HepG2 (cell line): Measurements from ENCODE around the gene NAA38. TPM values are rescaled to one million over a fixed set of nuclear protein-coding genes. Genes with fewer than 3 reads are reported as not detected.

Source experiments
- DPF2 ChIP-seq: sonication (generic); formaldehyde crosslinking; IDR thresholded peaks from 2 replicates; pipeline ENCODE4 v1.4.0; 2020; ENCODE audit warnings: mild to moderate bottlenecking, low read depth, missing genetic modification reagents, borderline replicate concordance
- HNF4A ChIP-seq: sonication (generic); formaldehyde crosslinking; IDR thresholded peaks from 2 replicates; pipeline ENCODE4 v1.4.0; 2020; ENCODE audit warnings: missing genetic modification reagents
- HNRNPLL ChIP-seq: fragments of 200-400 bp; formaldehyde crosslinking; IDR thresholded peaks from 2 replicates; pipeline ENCODE4 v1.6.1; 2017; ENCODE audit warnings: mild to moderate bottlenecking, low read depth, low read length; ENCODE audit not compliant: poor library complexity, severe bottlenecking
- JUND ChIP-seq: sonication (generic); formaldehyde crosslinking; IDR thresholded peaks from 2 replicates; pipeline ENCODE4 v1.8.0; 2022; ENCODE audit warnings: mild to moderate bottlenecking, missing genetic modification reagents
- KLF16 ChIP-seq, 2 experiments: sonication (generic) in 1 of 2; formaldehyde crosslinking in 1 of 2; IDR thresholded peaks; 2 replicates each; pipeline versions ENCODE4 v1.6.1 to v1.8.0; 2016 to 2023; ENCODE audit warnings: missing genetic modification reagents in 2 of 2, missing compliant biosample characterization in 1 of 2
- MED8 ChIP-seq: sonication (generic); formaldehyde crosslinking; IDR thresholded peaks from 2 replicates; pipeline ENCODE4 v1.8.1; 2023; ENCODE audit warnings: mild to moderate bottlenecking, missing genetic modification reagents; ENCODE audit not compliant: insufficient replicate concordance
- NFIB ChIP-seq: sonication (generic); formaldehyde crosslinking; IDR thresholded peaks from 2 replicates; pipeline ENCODE4 v1.9.0; 2021; ENCODE audit warnings: missing genetic modification reagents, mild to moderate bottlenecking, borderline replicate concordance
- NFYB ChIP-seq: sonication (generic); formaldehyde crosslinking; IDR thresholded peaks from 2 replicates; pipeline ENCODE4 v1.4.0; 2020; ENCODE audit warnings: missing genetic modification reagents
- PAX8 ChIP-seq: sonication (generic); formaldehyde crosslinking; IDR thresholded peaks from 2 replicates; pipeline ENCODE4 v1.8.0; 2022; ENCODE audit warnings: mild to moderate bottlenecking, missing genetic modification reagents, borderline replicate concordance
- PPARG ChIP-seq: conservative IDR thresholded peaks from 2 replicates; pipeline ENCODE4 v1.6.1; 2016; ENCODE audit warnings: missing biosample characterization, missing genetic modification reagents
- TCF7L2 ChIP-seq: IDR thresholded peaks from 2 replicates; pipeline ENCODE4 v1.6.1; 2011; ENCODE audit warnings: mild to moderate bottlenecking, low read depth, low read length, moderate library complexity
- ZBTB8A ChIP-seq: sonication (generic); formaldehyde crosslinking; IDR thresholded peaks from 2 replicates; pipeline ENCODE4 v1.4.0; 2020; ENCODE audit warnings: mild to moderate bottlenecking, low read depth, missing genetic modification reagents, borderline replicate concordance
- ZC3H13 ChIP-seq: sonication (generic); formaldehyde crosslinking; IDR thresholded peaks from 2 replicates; pipeline ENCODE4 v1.8.1; 2023; ENCODE audit warnings: mild to moderate bottlenecking, missing genetic modification reagents, moderate library complexity
- ZNF224 ChIP-seq: sonication (generic); formaldehyde crosslinking; IDR thresholded peaks from 2 replicates; pipeline ENCODE4 v1.5.0; 2020; ENCODE audit warnings: mild to moderate bottlenecking, missing genetic modification reagents
- ZNF782 ChIP-seq: sonication (generic); formaldehyde crosslinking; IDR thresholded peaks from 2 replicates; pipeline ENCODE4 v1.4.0; 2020; ENCODE audit warnings: missing genetic modification reagents, mild to moderate bottlenecking, borderline replicate concordance
- ZNF879 ChIP-seq: sonication (generic); formaldehyde crosslinking; IDR thresholded peaks from 2 replicates; pipeline ENCODE4 v1.8.1; 2023; ENCODE audit warnings: missing genetic modification reagents
- polyA plus RNA-seq, 8 experiments: library from polyadenylated mRNA; depleted of rRNA in 3 of 8; stranded (reverse) in 7 of 8; unstranded in 1 of 8; fragments of >200 nt; fragmentation: Illumina TruSeq in 4 of 8; extraction: Trizol in 4 of 8; gene quantifications; 2 replicates each; pipeline versions ENCODE4 v1.2.1 to v1.2.3, GENCODE V29; 2011 to 2016; ENCODE audit warnings: low read depth in 4 of 8, missing spikeins in 1 of 8, mixed read lengths in 1 of 8; ENCODE audit not compliant: insufficient read depth in 1 of 8
- total RNA-seq, 5 experiments: library from RNA; depleted of rRNA; stranded (reverse); fragments of >200 nt; fragmentation: Illumina TruSeq; extraction: Trizol; gene quantifications; 2 replicates each; pipeline ENCODE4 v1.2.3, GENCODE V29; 2016; ENCODE audit warnings: low read depth in 1 of 5
- TF ChIP-seq, protein P1 (sequence below): sonication (generic); formaldehyde crosslinking; IDR thresholded peaks from 2 replicates; pipeline ENCODE4 v1.4.0; 2020; ENCODE audit warnings: mild to moderate bottlenecking, missing genetic modification reagents
- TF ChIP-seq, protein P2 (sequence below): sonication (generic); formaldehyde crosslinking; IDR thresholded peaks from 2 replicates; pipeline ENCODE4 v1.8.1; 2023; ENCODE audit warnings: mild to moderate bottlenecking, moderate library complexity, missing genetic modification reagents
- TF ChIP-seq, protein P3 (sequence below): sonication (generic); formaldehyde crosslinking; IDR thresholded peaks from 2 replicates; pipeline ENCODE4 v1.4.0; 2020; ENCODE audit warnings: missing genetic modification reagents, mild to moderate bottlenecking, borderline replicate concordance
- TF ChIP-seq, protein P4 (sequence below): sonication (generic); formaldehyde crosslinking; IDR thresholded peaks from 2 replicates; pipeline ENCODE4 v1.4.0; 2020; ENCODE audit warnings: mild to moderate bottlenecking, missing genetic modification reagents, borderline replicate concordance
- TF ChIP-seq, protein P5 (sequence below): IDR thresholded peaks from 2 replicates; pipeline ENCODE4 v1.6.1; 2018; ENCODE audit warnings: missing genetic modification reagents

Gene NAA38
- total and polyA plus RNA-seq, 2 of the 13 experiments (the other 11 are each of a cell fraction or from before 2014, with no cell fraction given): 46.9 to 91.6 TPM

DNA sequence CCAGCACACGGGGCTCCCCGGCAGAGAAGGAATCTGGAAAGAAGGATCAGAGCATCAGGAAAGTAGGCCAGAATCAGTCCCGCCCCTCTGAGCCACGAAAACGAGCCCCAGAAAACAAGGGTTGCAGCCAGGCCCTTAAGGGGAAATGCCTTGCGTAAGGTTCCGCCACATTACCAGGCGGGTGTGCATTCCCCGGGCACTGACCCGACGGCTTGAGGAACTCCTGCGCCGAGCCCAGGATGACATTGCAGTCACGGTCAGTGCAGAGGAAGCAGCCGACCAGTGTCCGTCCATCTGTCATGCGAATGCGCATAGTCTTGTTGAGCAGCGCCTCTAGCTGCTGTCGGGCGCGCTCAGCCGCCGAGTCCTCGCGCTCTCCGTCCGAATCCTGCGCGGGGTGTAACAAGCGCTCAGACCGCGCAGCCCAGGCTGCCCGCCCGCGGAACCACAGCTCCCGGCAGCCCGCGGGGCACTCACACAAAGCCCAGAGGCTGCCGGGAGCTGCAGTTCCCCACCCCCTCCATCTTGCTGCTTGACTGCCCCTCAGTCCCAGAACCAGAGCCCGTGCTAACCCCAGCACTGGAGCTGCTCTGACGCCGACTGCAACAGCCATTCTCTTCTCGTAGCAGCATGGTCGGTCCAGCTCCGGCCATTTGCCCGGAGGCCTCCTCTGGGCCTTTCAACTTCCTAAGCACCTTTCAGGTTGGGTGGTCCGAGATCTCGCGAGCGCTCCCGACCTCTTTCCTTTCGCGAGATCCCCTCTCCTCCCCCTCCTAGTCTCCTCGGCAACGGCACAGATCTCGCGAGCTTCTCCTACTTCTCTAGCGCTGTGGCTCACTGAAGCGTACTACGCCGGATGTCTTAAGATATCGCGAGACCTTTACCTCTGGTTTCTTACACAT is at the start of gene NAA38 (continued):
- TF ChIP-seq, protein P1, sequence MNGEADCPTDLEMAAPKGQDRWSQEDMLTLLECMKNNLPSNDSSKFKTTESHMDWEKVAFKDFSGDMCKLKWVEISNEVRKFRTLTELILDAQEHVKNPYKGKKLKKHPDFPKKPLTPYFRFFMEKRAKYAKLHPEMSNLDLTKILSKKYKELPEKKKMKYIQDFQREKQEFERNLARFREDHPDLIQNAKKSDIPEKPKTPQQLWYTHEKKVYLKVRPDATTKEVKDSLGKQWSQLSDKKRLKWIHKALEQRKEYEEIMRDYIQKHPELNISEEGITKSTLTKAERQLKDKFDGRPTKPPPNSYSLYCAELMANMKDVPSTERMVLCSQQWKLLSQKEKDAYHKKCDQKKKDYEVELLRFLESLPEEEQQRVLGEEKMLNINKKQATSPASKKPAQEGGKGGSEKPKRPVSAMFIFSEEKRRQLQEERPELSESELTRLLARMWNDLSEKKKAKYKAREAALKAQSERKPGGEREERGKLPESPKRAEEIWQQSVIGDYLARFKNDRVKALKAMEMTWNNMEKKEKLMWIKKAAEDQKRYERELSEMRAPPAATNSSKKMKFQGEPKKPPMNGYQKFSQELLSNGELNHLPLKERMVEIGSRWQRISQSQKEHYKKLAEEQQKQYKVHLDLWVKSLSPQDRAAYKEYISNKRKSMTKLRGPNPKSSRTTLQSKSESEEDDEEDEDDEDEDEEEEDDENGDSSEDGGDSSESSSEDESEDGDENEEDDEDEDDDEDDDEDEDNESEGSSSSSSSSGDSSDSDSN (CRISPR knock-in tag): peak; percentile 66
- TF ChIP-seq, protein P2, sequence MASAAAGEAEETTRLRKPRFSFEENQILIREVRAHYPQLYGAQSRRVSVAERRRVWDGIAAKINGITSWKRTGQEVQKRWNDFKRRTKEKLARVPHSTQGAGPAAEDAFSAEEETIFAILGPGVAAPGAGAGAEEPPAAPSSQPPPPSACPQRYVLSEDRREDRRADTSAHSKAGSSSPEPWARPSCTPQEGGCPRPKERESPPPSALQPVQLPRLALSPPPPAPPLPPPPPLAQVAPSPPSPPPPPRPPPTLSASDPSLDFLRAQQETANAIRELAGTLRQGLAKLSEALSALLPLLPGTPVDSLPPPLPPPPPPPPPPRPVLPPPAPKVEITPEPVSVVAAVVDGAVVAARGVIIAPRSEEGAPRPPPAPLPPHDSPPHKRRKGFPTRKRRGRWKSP (CRISPR knock-in tag): peak; percentile 88
- TF ChIP-seq PAX8 (CRISPR knock-in tag): no peak
- peak; percentile 96 for TF ChIP-seq HNRNPLL
- TF ChIP-seq ZNF879 (CRISPR knock-in tag): no peak
- TF ChIP-seq ZBTB8A (CRISPR knock-in tag): no peak
- TF ChIP-seq, protein P3, sequence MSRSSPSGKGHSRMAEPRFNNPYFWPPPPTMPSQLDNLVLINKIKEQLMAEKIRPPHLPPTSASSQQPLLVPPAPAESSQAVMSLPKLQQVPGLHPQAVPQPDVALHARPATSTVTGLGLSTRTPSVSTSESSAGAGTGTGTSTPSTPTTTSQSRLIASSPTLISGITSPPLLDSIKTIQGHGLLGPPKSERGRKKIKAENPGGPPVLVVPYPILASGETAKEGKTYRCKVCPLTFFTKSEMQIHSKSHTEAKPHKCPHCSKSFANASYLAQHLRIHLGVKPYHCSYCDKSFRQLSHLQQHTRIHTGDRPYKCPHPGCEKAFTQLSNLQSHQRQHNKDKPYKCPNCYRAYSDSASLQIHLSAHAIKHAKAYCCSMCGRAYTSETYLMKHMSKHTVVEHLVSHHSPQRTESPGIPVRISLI: no peak
- no peak for TF ChIP-seq HNF4A (CRISPR knock-in tag)
- TF ChIP-seq KLF16 (CRISPR knock-in tag; IDR thresholded peaks at IDR 0.05): peak in 1 of 2 experiments; percentile 82; a peak in 2 of 4 replicates
- TF ChIP-seq DPF2: 0 out of 2 replicates have a peak, but pooled peaks have one; percentile 16
- TF ChIP-seq JUND (CRISPR knock-in tag): no peak
- TF ChIP-seq, protein P4, sequence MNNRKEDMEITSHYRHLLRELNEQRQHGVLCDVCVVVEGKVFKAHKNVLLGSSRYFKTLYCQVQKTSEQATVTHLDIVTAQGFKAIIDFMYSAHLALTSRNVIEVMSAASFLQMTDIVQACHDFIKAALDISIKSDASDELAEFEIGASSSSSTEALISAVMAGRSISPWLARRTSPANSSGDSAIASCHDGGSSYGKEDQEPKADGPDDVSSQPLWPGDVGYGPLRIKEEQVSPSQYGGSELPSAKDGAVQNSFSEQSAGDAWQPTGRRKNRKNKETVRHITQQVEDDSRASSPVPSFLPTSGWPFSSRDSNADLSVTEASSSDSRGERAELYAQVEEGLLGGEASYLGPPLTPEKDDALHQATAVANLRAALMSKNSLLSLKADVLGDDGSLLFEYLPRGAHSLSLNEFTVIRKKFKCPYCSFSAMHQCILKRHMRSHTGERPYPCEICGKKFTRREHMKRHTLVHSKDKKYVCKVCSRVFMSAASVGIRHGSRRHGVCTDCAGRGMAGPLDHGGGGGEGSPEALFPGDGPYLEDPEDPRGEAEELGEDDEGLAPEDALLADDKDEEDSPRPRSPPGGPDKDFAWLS (CRISPR knock-in tag): no peak
- TF ChIP-seq PPARG: 0 out of 2 replicates have a peak, but pooled peaks have one; percentile 24
- TF ChIP-seq TCF7L2: no peak
- no peak for TF ChIP-seq ZNF224 (CRISPR knock-in tag)
- TF ChIP-seq, protein P5, sequence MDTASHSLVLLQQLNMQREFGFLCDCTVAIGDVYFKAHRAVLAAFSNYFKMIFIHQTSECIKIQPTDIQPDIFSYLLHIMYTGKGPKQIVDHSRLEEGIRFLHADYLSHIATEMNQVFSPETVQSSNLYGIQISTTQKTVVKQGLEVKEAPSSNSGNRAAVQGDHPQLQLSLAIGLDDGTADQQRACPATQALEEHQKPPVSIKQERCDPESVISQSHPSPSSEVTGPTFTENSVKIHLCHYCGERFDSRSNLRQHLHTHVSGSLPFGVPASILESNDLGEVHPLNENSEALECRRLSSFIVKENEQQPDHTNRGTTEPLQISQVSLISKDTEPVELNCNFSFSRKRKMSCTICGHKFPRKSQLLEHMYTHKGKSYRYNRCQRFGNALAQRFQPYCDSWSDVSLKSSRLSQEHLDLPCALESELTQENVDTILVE (CRISPR knock-in tag): 0 out of 2 replicates have a peak, but pooled peaks have one; percentile 61
- peak; percentile 18; the same call in 1 of the 2 replicates for TF ChIP-seq ZC3H13 (CRISPR knock-in tag)
- TF ChIP-seq NFIB (CRISPR knock-in tag): no peak
- TF ChIP-seq NFYB: no peak
- TF ChIP-seq ZNF782 (CRISPR knock-in tag): no peak
- TF ChIP-seq MED8: no peak
